Muscle of leg (tissue), 11 donors: Measurements from ENCODE around the gene SCYGR6. TPM values are rescaled to one million over a fixed set of nuclear protein-coding genes. Genes with fewer than 3 reads are reported as not detected.
"Not testable (repeated sequence)": the region's sequence is repeated elsewhere in the genome, so short reads cannot be mapped to it uniquely, and the experiment has no call there.

Source experiments
- DNase-seq: peaks from one replicate; pipeline ENCODE4 v3.0.0; 2013
- H3K27ac ChIP-seq: one replicate; pipeline ENCODE4 v1.5.1; 2013; ENCODE audit warnings: mild to moderate bottlenecking, low read length, control low read depth
- H3K27me3 ChIP-seq: one replicate; pipeline ENCODE4 v1.6.1; 2013; ENCODE audit warnings: low read length; ENCODE audit not compliant: control insufficient read depth, insufficient read depth
- H3K36me3 ChIP-seq: one replicate; pipeline ENCODE4 v1.6.1; 2013; ENCODE audit warnings: low read length; ENCODE audit not compliant: control insufficient read depth, insufficient read depth
- H3K4me1 ChIP-seq: one replicate; pipeline ENCODE4 v1.6.1; 2013; ENCODE audit warnings: low read length; ENCODE audit not compliant: control insufficient read depth, insufficient read depth
- H3K4me3 ChIP-seq: one replicate; pipeline ENCODE4 v1.5.1; 2013; ENCODE audit warnings: low read length, control low read depth
- H3K9me3 ChIP-seq: replicated peaks from 2 replicates; pipeline ENCODE4 v1.6.1; 2013; ENCODE audit warnings: low read depth, low read length; ENCODE audit not compliant: control insufficient read depth
- WGBS: methylation state at CpG from one replicate; pipeline ENCODE4 v1.1.5; 2013; ENCODE audit warnings: missing lambda C conversion rate; ENCODE audit not compliant: insufficient coverage; 5-methylcytosine and 5-hydroxymethylcytosine counted together
- polyA plus RNA-seq, 8 donors: library from polyadenylated mRNA; unstranded; fragments of 120-200 nt; gene quantifications; one replicate each; pipeline versions ENCODE4 v1.2.1 to v1.2.3, GENCODE V29; 2013; ENCODE audit warnings: inconsistent platforms in 1 of 8, low replicate concordance in 1 of 8; ENCODE audit not compliant: insufficient read length in 8 of 8, insufficient read depth in 1 of 8
- total RNA-seq: library from RNA; stranded (reverse); fragments of 120-200 nt; gene quantifications from one replicate; pipeline ENCODE4 v1.2.4, GENCODE V29; 2013

SCYGR6 gene
- total and polyA plus RNA-seq, 9 donors: not detected

GRCh38 chr2:227756261-227756660, 31.7 kb upstream of the SCYGR6 start:
- H3K4me3 ChIP-seq, H3K4me1 ChIP-seq, H3K36me3 ChIP-seq, H3K9me3 ChIP-seq, H3K27me3 ChIP-seq, DNase-seq, H3K27ac ChIP-seq: not testable (repeated sequence)
- 78% methylated on average over 2 of the region's 4 CpGs for WGBS

- H3K4me1 ChIP-seq: no peaks in the 10 kb centered on the region
- no peak for DNase-seq
- no peak overlapping the region for H3K27ac ChIP-seq
- H3K9me3 ChIP-seq: no peaks in the 10 kb centered on the region
- H3K36me3 ChIP-seq: no peaks in the 10 kb centered on the region
- 57% methylated on average over 6 of the region's 6 CpGs for WGBS
- no peaks in the 10 kb centered on the region for H3K27me3 ChIP-seq
- H3K4me3 ChIP-seq: no peak overlapping the region
Observed at GRCh38 chr2:227748079-227748478, 23.5 kb upstream of the SCYGR6 start.

GRCh38 chr2:227745594-227745993, 21.0 kb upstream of the SCYGR6 start, which contains the start of gene SCYGR8:
Gene SCYGR8, plus strand, starts transcription at chr2:227745894. Its CDS starts 0 bp downstream, at chr2:227745894.
- no peaks in the 10 kb centered on the region for H3K36me3 ChIP-seq
- no peaks in the 10 kb centered on the region for H3K9me3 ChIP-seq
- no CpG with 5 or more reads among the region's 9 CpGs for WGBS
- H3K4me3 ChIP-seq: no peak within 1 kb of the TSS
- DNase-seq: no peak
- no peak within 1 kb of the TSS for H3K27ac ChIP-seq
- no peaks in the 10 kb centered on the region for H3K4me1 ChIP-seq
- no peaks in the 10 kb centered on the region for H3K27me3 ChIP-seq

GRCh38 chr2:227740705-227741104, 16.1 kb upstream of the SCYGR6 start:
- not testable (repeated sequence) for DNase-seq, H3K36me3 ChIP-seq, H3K4me3 ChIP-seq, H3K27ac ChIP-seq, H3K9me3 ChIP-seq, H3K4me1 ChIP-seq, H3K27me3 ChIP-seq
- WGBS: no CpG with 5 or more reads among the region's 7 CpGs

GRCh38 chr2:227739351-227739750, 14.8 kb upstream of the SCYGR6 start:
- Histone ChIP-seq H3K4me3 (no peak overlapping the region), H3K27ac (no peak overlapping the region), H3K36me3 (no peaks in the 10 kb centered on the region), H3K27me3 (no peaks in the 10 kb centered on the region), H3K9me3 (no peaks in the 10 kb centered on the region), H3K4me1 (no peaks in the 10 kb centered on the region)
- WGBS: 38% methylated on average over 4 of the region's 14 CpGs
- DNase-seq: no peak

- no CpG with 5 or more reads among the region's 5 CpGs for WGBS
- H3K27ac ChIP-seq: no peak within 1 kb of the TSS
- H3K36me3 ChIP-seq: no peaks in the 10 kb centered on the region
- DNase-seq: no peak
- H3K4me1 ChIP-seq: no peaks in the 10 kb centered on the region
- H3K27me3 ChIP-seq: no peaks in the 10 kb centered on the region
- no peak within 1 kb of the TSS for H3K4me3 ChIP-seq
- no peaks in the 10 kb centered on the region for H3K9me3 ChIP-seq
Observed at GRCh38 chr2:227728035-227728434, 3.5 kb upstream of the SCYGR6 start, which contains the start of gene SCYGR7. Gene SCYGR7, plus strand, starts transcription at chr2:227728335. Its CDS starts 0 bp downstream, at chr2:227728335.

GRCh38 chr2:227722821-227723220, 1.7 kb downstream of the SCYGR6 start:
- not testable (repeated sequence) for H3K27ac ChIP-seq, H3K9me3 ChIP-seq, H3K4me1 ChIP-seq, H3K4me3 ChIP-seq, H3K27me3 ChIP-seq, DNase-seq, H3K36me3 ChIP-seq
- WGBS: no CpG with 5 or more reads among the region's 7 CpGs

GRCh38 chr2:227720680-227721079, 3.9 kb downstream of the SCYGR6 start:
- WGBS: 89% methylated on average over 4 of the region's 4 CpGs
- no peaks in the 10 kb centered on the region for H3K36me3 ChIP-seq
- no peaks in the 10 kb centered on the region for H3K9me3 ChIP-seq

GRCh38 chr2:227719641-227720040, 4.9 kb downstream of the SCYGR6 start:
- Histone ChIP-seq H3K27ac (no peak overlapping the region), H3K4me1 (peaks cover 8% of the 10 kb centered on the region), H3K27me3 (peaks cover 9% of the 10 kb centered on the region), H3K9me3 (no peaks in the 10 kb centered on the region), H3K4me3 (no peak overlapping the region), H3K36me3 (no peaks in the 10 kb centered on the region)
- DNase-seq: no peak
- WGBS: 83% methylated on average over 4 of the region's 4 CpGs

More at GRCh38 chr2:227720680-227721079, 3.9 kb downstream of the SCYGR6 start:
- Histone ChIP-seq H3K27ac (no peak overlapping the region), H3K4me3 (no peak overlapping the region), H3K27me3 (peaks cover 9% of the 10 kb centered on the region), H3K4me1 (peaks cover 8% of the 10 kb centered on the region)
- no peak for DNase-seq

- DNase-seq: peak; percentile 98
- peaks cover 8% of the 10 kb centered on the region for H3K4me1 ChIP-seq
- H3K36me3 ChIP-seq: no peaks in the 10 kb centered on the region
- H3K27me3 ChIP-seq: peaks cover 9% of the 10 kb centered on the region
- WGBS: 1% methylated on average over 26 of the region's 35 CpGs
- H3K4me3 ChIP-seq: peak within 1 kb of the TSS; percentile 35
- H3K27ac ChIP-seq: peak within 1 kb of the TSS; percentile 75
- H3K9me3 ChIP-seq: no peaks in the 10 kb centered on the region
Observed at GRCh38 chr2:227717687-227718567, 6.6 kb downstream of the SCYGR6 start, which contains the start of gene SLC19A3. Gene SLC19A3, minus strand, starts transcription at chr2:227718028. Its CDS starts 15,710 bp downstream, at chr2:227702318.
